ENCODE results near the gene NLRP3. TPM values are rescaled to one million over a fixed set of nuclear protein-coding genes. Genes with fewer than 3 reads are reported as not detected.

Gene NLRP3
- total and polyA plus RNA-seq, 2 experiments from 2014 or later = 0.13 TPM; not detected in 1

DNA sequence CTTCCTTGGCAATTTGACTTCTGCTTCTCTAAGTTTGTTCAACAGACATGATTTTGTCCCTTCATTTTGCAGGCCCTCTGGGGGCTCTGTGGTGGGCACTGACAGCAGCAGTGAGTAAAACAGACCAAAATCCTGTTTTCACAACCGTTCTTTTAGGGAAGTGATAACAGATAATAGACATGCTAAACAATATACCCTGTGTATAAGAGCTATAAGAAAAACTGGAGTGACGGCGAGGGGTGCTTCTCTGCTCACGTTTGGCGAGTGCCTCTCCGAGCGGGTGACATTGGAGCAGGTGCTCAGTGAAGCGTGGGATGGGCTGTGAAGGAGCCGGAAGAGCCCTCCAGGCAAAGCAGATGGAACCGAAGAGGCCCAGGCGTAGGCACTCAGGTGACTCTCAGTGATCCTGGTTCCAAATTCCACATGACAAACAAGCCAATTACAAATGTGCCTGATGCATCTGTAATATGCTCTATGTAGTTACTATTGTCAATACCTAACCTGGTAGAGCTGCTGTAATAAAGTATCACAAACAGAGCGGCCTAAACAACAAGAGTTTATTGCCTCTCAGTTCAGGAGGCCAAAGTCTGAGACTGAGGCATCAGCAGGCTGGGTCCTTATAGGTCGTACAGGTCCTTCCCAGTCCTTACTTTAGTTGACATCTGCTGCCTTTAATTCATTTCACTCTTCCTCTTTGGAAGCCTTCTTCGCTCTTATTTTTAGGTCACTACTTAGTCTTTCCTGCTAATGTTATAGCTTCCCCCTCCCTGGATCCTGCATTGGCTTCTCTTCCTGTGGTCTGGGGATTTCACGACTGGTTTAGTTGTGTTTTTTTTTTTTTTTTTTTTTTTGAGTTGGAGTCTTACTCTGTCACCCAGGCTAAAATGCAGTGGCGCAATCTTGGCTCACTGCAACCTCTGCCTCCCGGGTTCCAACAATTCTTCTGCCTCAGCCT lies 21.9 kb downstream of the NLRP3 start:
- 82% methylated on average over 17 of the region's 17 CpGs for WGBS (ENCODE audit: low lambda C conversion rate, missing lambda C conversion rate)
- DNase-seq (ENCODE audit: low spot score) = peak; percentile 37
- no peaks in the 10 kb centered on the region for H3K9me2 ChIP-seq (replicated peaks; ENCODE audit: insufficient read depth)

DNA sequence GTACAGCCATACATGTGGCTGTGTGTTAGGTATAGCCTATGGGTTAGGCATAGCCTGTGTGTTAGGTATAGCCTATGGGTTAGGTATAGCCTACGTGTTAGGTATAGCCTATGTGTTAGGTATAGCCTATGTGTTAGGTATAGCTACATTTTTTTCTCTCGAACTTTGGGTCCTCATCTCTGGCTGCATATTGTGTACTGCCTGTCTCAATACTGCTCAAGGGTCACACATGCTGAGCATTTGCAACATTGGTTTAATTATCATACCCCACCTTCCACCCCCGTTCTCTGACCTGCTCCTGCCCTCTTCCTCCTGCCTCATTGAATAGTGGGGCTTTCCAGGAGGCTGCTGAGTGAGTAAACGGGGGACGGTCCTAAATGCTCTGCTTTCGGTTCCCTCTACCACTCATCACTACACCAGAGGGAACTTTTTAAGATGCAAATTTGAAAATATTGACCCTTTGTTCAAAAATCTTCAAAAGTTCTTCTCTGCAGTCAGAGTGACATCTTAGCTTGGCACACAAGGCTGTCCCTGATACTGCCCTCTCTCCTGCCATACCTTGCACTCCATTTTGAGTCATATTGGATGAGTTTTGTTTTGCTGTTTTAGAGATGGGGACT lies 24.1 kb downstream of the NLRP3 start:
- no peaks in the 10 kb centered on the region for H3K9me2 ChIP-seq (replicated peaks; ENCODE audit: insufficient read depth)
- no peaks in the 10 kb centered on the region for H3K4me1 ChIP-seq (ENCODE audit: insufficient read depth)
- 76% methylated on average over 6 of the region's 6 CpGs for WGBS (ENCODE audit: low lambda C conversion rate, missing lambda C conversion rate)
- H3K9me3 ChIP-seq (ENCODE audit: low read depth) = no peaks in the 10 kb centered on the region
- H3K4me2 ChIP-seq = no peak overlapping the region
- no peaks in the 10 kb centered on the region for H4K20me1 ChIP-seq (ENCODE audit: insufficient read depth, poor library complexity, severe bottlenecking)
- no peak for DNase-seq (ENCODE audit: low spot score)
- no peaks in the 10 kb centered on the region for H3K36me3 ChIP-seq (replicated peaks; ENCODE audit: insufficient read depth, low read depth)
- no peaks in the 10 kb centered on the region for H3K79me2 ChIP-seq
- H2AFZ ChIP-seq = no peak overlapping the region
- H3K27me3 ChIP-seq = no peaks in the 10 kb centered on the region
- no peak for TF ChIP-seq EZH2 (IDR thresholded peaks at IDR 0.05; ENCODE audit: borderline replicate concordance)
- TF ChIP-seq EZH2phosphoT487 (IDR thresholded peaks at IDR 0.05; ENCODE audit: low read depth, severe bottlenecking, unreplicated experiment) = no peak
- TF ChIP-seq, protein P1, sequence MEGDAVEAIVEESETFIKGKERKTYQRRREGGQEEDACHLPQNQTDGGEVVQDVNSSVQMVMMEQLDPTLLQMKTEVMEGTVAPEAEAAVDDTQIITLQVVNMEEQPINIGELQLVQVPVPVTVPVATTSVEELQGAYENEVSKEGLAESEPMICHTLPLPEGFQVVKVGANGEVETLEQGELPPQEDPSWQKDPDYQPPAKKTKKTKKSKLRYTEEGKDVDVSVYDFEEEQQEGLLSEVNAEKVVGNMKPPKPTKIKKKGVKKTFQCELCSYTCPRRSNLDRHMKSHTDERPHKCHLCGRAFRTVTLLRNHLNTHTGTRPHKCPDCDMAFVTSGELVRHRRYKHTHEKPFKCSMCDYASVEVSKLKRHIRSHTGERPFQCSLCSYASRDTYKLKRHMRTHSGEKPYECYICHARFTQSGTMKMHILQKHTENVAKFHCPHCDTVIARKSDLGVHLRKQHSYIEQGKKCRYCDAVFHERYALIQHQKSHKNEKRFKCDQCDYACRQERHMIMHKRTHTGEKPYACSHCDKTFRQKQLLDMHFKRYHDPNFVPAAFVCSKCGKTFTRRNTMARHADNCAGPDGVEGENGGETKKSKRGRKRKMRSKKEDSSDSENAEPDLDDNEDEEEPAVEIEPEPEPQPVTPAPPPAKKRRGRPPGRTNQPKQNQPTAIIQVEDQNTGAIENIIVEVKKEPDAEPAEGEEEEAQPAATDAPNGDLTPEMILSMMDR (IDR thresholded peaks at IDR 0.05; ENCODE audit: poor library complexity) = no peak
- no peak overlapping the region for H3K4me3 ChIP-seq
- H3K27ac ChIP-seq = no peak overlapping the region

More for the DNA sequence above, 21.9 kb downstream of the NLRP3 start:
- H2AFZ ChIP-seq = no peak overlapping the region
- H3K36me3 ChIP-seq (replicated peaks; ENCODE audit: insufficient read depth, low read depth) = no peaks in the 10 kb centered on the region
- no peak for TF ChIP-seq EZH2phosphoT487 (IDR thresholded peaks at IDR 0.05; ENCODE audit: low read depth, severe bottlenecking, unreplicated experiment)
- no peak for TF ChIP-seq EZH2 (IDR thresholded peaks at IDR 0.05; ENCODE audit: borderline replicate concordance)
- TF ChIP-seq, protein P1 (IDR thresholded peaks at IDR 0.05; ENCODE audit: poor library complexity) = no peak
- no peaks in the 10 kb centered on the region for H3K9me3 ChIP-seq (ENCODE audit: low read depth)
- no peaks in the 10 kb centered on the region for H4K20me1 ChIP-seq (ENCODE audit: insufficient read depth, poor library complexity, severe bottlenecking)
- no peak overlapping the region for H3K4me3 ChIP-seq
- no peaks in the 10 kb centered on the region for H3K27me3 ChIP-seq
- H3K79me2 ChIP-seq = no peaks in the 10 kb centered on the region
- H3K4me1 ChIP-seq (ENCODE audit: insufficient read depth) = no peaks in the 10 kb centered on the region
- no peak overlapping the region for H3K4me2 ChIP-seq
- peak overlapping the region; percentile 29 for H3K27ac ChIP-seq

DNA sequence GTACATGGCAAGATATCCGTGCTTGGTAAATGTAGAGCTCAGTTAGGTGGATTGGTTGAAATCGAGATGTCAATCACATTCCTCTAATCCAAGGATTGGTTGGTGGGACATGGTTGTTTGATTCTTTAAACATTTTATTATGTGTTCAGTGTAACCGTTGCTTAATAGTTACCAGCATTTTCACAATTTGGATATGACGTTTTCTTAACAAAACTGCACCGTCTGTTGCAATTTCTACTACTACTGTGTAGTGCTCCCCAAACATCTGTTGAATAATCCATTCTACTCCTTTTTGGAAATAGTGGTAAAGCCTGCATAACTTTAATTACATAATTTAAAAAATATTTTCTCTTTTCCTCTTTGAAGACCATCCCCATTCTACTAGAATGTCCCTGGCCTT lies 25.6 kb downstream of the NLRP3 start:
- H2AFZ ChIP-seq = no peak overlapping the region
- TF ChIP-seq EZH2phosphoT487 (IDR thresholded peaks at IDR 0.05; ENCODE audit: low read depth, severe bottlenecking, unreplicated experiment) = no peak
- TF ChIP-seq, protein P1 (IDR thresholded peaks at IDR 0.05; ENCODE audit: poor library complexity) = no peak
- TF ChIP-seq EZH2 (IDR thresholded peaks at IDR 0.05; ENCODE audit: borderline replicate concordance) = no peak
- no peak overlapping the region for H3K4me3 ChIP-seq
- H3K79me2 ChIP-seq = no peaks in the 10 kb centered on the region
- no peaks in the 10 kb centered on the region for H3K9me3 ChIP-seq (ENCODE audit: low read depth)
- H3K4me2 ChIP-seq = no peak overlapping the region
- H3K9me2 ChIP-seq (replicated peaks; ENCODE audit: insufficient read depth) = no peaks in the 10 kb centered on the region
- no peak overlapping the region for H3K27ac ChIP-seq
- WGBS (ENCODE audit: low lambda C conversion rate, missing lambda C conversion rate) = 91% methylated on average over 5 of the region's 5 CpGs
- no peaks in the 10 kb centered on the region for H4K20me1 ChIP-seq (ENCODE audit: insufficient read depth, poor library complexity, severe bottlenecking)
- H3K27me3 ChIP-seq = no peaks in the 10 kb centered on the region
- H3K36me3 ChIP-seq (replicated peaks; ENCODE audit: insufficient read depth, low read depth) = no peaks in the 10 kb centered on the region
- DNase-seq (ENCODE audit: low spot score) = no peak
- no peaks in the 10 kb centered on the region for H3K4me1 ChIP-seq (ENCODE audit: insufficient read depth)
